ENCODE results near the gene LCOR.

LCOR gene

GRCh38 chr10:96890580-96890979 lies 58.5 kb downstream of the LCOR start:
- TF ChIP-seq MAX (IDR thresholded peaks at IDR 0.05) (no peak), CEBPB (IDR thresholded peaks at IDR 0.05) (no peak), CREB1 (IDR thresholded peaks at IDR 0.05; ENCODE audit: low read depth) (no peak), TEAD4 (IDR thresholded peaks at IDR 0.05) (no peak), RAD21 (IDR thresholded peaks at IDR 0.05; ENCODE audit: low read depth) (no peak), YY1 (IDR thresholded peaks at IDR 0.05; ENCODE audit: low read depth) (no peak), NFIC (IDR thresholded peaks at IDR 0.05) (no peak), ZBTB7A (IDR thresholded peaks at IDR 0.05; ENCODE audit: low read depth) (no peak)

- no peak for TF ChIP-seq TAF1 (IDR thresholded peaks at IDR 0.05; ENCODE audit: low read depth)
- no peak for TF ChIP-seq CEBPB (IDR thresholded peaks at IDR 0.05)
- no peak for TF ChIP-seq CREB1 (IDR thresholded peaks at IDR 0.05; ENCODE audit: low read depth)
- no peak for TF ChIP-seq TCF12 (IDR thresholded peaks at IDR 0.05; ENCODE audit: low read depth)
These were observed 59.7 kb downstream of the LCOR start for GRCh38 chr10:96891840-96892239.

DNA sequence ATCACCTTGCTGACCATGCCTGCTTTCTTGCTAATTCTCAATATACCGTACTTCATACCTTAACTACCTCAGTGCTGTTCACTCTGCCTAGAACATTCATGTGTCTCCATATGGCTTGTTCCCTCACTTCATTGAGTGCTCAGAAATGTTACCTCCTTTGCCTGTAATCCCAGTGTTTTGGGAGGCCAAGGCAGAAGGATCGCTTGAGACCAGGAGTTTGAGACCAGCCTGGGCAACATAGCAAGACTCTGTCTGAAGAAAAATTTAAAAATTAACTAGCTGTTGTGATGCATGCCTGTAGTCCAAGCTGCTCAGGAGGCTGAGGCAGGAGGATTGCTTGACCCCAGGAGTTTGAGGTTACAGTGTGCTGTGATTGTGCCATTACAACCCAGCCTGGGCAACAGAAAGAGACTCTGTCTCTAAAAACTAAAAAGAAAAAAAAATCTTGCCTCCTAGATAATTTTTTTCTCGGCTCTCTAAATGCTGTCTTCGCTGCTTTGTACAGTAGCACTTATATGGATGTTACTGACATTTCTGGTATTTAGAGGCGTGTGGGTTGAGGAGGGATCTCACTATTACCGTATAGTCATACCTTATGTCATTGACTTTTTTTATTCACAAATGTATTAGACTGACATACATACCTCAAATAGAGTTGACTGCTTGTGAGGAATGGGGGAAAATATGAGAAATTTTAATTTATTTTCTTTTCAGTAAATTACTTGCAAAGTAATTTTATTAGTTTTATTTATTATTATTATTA lies 63.7 kb downstream of the LCOR start:
- TF ChIP-seq, protein P1, sequence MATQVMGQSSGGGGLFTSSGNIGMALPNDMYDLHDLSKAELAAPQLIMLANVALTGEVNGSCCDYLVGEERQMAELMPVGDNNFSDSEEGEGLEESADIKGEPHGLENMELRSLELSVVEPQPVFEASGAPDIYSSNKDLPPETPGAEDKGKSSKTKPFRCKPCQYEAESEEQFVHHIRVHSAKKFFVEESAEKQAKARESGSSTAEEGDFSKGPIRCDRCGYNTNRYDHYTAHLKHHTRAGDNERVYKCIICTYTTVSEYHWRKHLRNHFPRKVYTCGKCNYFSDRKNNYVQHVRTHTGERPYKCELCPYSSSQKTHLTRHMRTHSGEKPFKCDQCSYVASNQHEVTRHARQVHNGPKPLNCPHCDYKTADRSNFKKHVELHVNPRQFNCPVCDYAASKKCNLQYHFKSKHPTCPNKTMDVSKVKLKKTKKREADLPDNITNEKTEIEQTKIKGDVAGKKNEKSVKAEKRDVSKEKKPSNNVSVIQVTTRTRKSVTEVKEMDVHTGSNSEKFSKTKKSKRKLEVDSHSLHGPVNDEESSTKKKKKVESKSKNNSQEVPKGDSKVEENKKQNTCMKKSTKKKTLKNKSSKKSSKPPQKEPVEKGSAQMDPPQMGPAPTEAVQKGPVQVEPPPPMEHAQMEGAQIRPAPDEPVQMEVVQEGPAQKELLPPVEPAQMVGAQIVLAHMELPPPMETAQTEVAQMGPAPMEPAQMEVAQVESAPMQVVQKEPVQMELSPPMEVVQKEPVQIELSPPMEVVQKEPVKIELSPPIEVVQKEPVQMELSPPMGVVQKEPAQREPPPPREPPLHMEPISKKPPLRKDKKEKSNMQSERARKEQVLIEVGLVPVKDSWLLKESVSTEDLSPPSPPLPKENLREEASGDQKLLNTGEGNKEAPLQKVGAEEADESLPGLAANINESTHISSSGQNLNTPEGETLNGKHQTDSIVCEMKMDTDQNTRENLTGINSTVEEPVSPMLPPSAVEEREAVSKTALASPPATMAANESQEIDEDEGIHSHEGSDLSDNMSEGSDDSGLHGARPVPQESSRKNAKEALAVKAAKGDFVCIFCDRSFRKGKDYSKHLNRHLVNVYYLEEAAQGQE (IDR thresholded peaks at IDR 0.05; ENCODE audit: low read depth): no peak
- no peak for TF ChIP-seq TEAD4 (IDR thresholded peaks at IDR 0.05)
- no peak for TF ChIP-seq YY1 (IDR thresholded peaks at IDR 0.05; ENCODE audit: low read depth)
- no peak for TF ChIP-seq RAD21 (IDR thresholded peaks at IDR 0.05; ENCODE audit: low read depth)
- no peak for TF ChIP-seq USF1 (IDR thresholded peaks at IDR 0.05)
- TF ChIP-seq TAF1 (IDR thresholded peaks at IDR 0.05; ENCODE audit: low read depth): no peak
- no peak for TF ChIP-seq CEBPB (IDR thresholded peaks at IDR 0.05)
- TF ChIP-seq CREB1 (IDR thresholded peaks at IDR 0.05; ENCODE audit: low read depth): no peak
- TF ChIP-seq FOXM1 (IDR thresholded peaks at IDR 0.05; ENCODE audit: borderline replicate concordance, low read depth): no peak
- TF ChIP-seq NFIC (IDR thresholded peaks at IDR 0.05): no peak
- TF ChIP-seq ZBTB7A (IDR thresholded peaks at IDR 0.05; ENCODE audit: low read depth): no peak
- TF ChIP-seq EP300 (IDR thresholded peaks at IDR 0.05; ENCODE audit: borderline replicate concordance): no peak
- no peak for TF ChIP-seq MAX (IDR thresholded peaks at IDR 0.05)
- no peak for TF ChIP-seq TCF12 (IDR thresholded peaks at IDR 0.05; ENCODE audit: low read depth)
- TF ChIP-seq EGR1 (IDR thresholded peaks at IDR 0.05): no peak

- no peak for TF ChIP-seq USF1 (IDR thresholded peaks at IDR 0.05)
- TF ChIP-seq, protein P1 (IDR thresholded peaks at IDR 0.05; ENCODE audit: low read depth): no peak
- TF ChIP-seq MAX (IDR thresholded peaks at IDR 0.05): no peak
- TF ChIP-seq CEBPB (IDR thresholded peaks at IDR 0.05): no peak
- no peak for TF ChIP-seq ZBTB7A (IDR thresholded peaks at IDR 0.05; ENCODE audit: low read depth)
- TF ChIP-seq EP300 (IDR thresholded peaks at IDR 0.05; ENCODE audit: borderline replicate concordance): no peak
- no peak for TF ChIP-seq RAD21 (IDR thresholded peaks at IDR 0.05; ENCODE audit: low read depth)
- TF ChIP-seq FOXM1 (IDR thresholded peaks at IDR 0.05; ENCODE audit: borderline replicate concordance, low read depth): no peak
- no peak for TF ChIP-seq NFIC (IDR thresholded peaks at IDR 0.05)
- TF ChIP-seq TEAD4 (IDR thresholded peaks at IDR 0.05): no peak
- TF ChIP-seq CREB1 (IDR thresholded peaks at IDR 0.05; ENCODE audit: low read depth): no peak
- no peak for TF ChIP-seq TAF1 (IDR thresholded peaks at IDR 0.05; ENCODE audit: low read depth)
- no peak for TF ChIP-seq EGR1 (IDR thresholded peaks at IDR 0.05)
- no peak for TF ChIP-seq TCF12 (IDR thresholded peaks at IDR 0.05; ENCODE audit: low read depth)
- TF ChIP-seq YY1 (IDR thresholded peaks at IDR 0.05; ENCODE audit: low read depth): no peak
These were observed 64.9 kb downstream of the LCOR start for GRCh38 chr10:96896884-96897589.

DNA sequence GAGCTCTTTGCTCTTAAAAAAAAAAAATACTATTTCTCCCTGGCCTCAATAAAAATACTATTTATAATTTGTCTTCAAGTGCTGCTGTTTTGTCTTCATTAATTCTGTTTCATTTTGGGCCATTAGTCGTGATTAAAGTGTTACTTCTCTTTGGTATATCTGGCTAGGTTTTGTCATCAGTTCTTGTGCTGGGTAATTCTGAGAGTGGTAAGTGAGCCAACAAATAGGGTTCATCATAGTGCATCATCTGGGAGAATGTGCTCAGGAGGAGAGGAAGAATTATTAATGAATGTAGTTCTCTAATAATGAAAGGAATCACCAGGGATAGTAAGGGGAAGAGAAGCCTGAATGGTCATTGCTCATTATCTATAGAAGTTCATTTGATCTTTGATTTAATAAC lies 70.0 kb downstream of the LCOR start:
- TF ChIP-seq EP300 (IDR thresholded peaks at IDR 0.05; ENCODE audit: borderline replicate concordance) (no peak), RAD21 (IDR thresholded peaks at IDR 0.05; ENCODE audit: low read depth) (no peak), CREB1 (IDR thresholded peaks at IDR 0.05; ENCODE audit: low read depth) (no peak), TEAD4 (IDR thresholded peaks at IDR 0.05) (no peak), EGR1 (IDR thresholded peaks at IDR 0.05) (no peak), NFIC (IDR thresholded peaks at IDR 0.05) (no peak), CEBPB (IDR thresholded peaks at IDR 0.05) (no peak), MAX (IDR thresholded peaks at IDR 0.05) (no peak), FOXM1 (IDR thresholded peaks at IDR 0.05; ENCODE audit: borderline replicate concordance, low read depth) (no peak), YY1 (IDR thresholded peaks at IDR 0.05; ENCODE audit: low read depth) (no peak), USF1 (IDR thresholded peaks at IDR 0.05) (no peak), ZBTB7A (IDR thresholded peaks at IDR 0.05; ENCODE audit: low read depth) (no peak), TAF1 (IDR thresholded peaks at IDR 0.05; ENCODE audit: low read depth) (no peak)
- TF ChIP-seq, protein P1 (IDR thresholded peaks at IDR 0.05; ENCODE audit: low read depth): no peak
